ENCODE data around the gene SNX9. TPM values are rescaled to one million over a fixed set of nuclear protein-coding genes. Genes with fewer than 3 reads are reported as not detected.

The SNX9 gene
- total RNA-seq, 1 experiment from 2014 or later = 27.4 TPM

DNA sequence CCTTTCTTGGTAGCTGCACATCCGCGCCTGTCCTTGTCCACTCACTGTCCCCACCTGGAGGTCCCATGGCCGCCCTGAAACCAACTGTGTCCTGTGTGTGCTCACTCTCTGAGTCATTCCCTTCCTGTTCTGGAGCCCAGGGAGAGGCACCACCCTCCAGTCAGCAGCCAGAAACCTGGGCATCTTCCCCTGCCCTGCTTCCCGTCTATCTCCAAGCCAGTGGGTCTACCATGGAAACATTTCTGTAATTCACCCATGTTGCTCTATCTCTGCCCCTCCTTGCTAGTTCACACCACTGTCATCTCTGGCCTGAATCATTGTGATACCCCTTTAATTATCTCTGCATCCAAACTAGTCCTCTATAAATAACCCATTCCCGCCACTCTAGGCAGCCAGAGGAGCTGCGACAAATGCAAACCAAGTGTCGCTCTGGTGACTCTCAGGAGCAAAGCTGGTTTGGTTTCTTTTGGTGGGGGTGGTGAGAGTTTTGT, 129.9 kb downstream of the SNX9 start:
- TF ChIP-seq CTCF (IDR thresholded peaks at IDR 0.05; ENCODE audit: insufficient read depth in 1 of 2, low read depth in 1 of 2, low read length in 1 of 2, severe bottlenecking in 1 of 2, unreplicated experiment in 1 of 2) = no peak
- Histone ChIP-seq H3K4me3 (ENCODE audit: low read depth, low read length) (no peak overlapping the region), H3K9me3 (no peaks in the 10 kb centered on the region), H3K27me3 (replicated peaks; ENCODE audit: control insufficient read depth, insufficient read depth, low read length) (no peaks in the 10 kb centered on the region), H3K4me1 (peaks cover 33% of the 10 kb centered on the region), H3K36me3 (ENCODE audit: control insufficient read depth, insufficient read depth, low read length) (no peaks in the 10 kb centered on the region)
- POLR2A ChIA-PET = interaction anchor here (0.7 kb wide), 1 partner anchor 190 kb away, joined by 3 read pairs; no protein-coding TSS in a partner anchor
- Mint-ChIP-seq H3K4me1 (ENCODE audit: low read depth, unreplicated experiment) (peaks cover 26% of the 10 kb centered on the region), H3K4me3 (ENCODE audit: unreplicated experiment) (peak overlapping the region; percentile 73), H3K27me3 (ENCODE audit: insufficient read depth, unreplicated experiment) (no peaks in the 10 kb centered on the region), H3K27ac (ENCODE audit: unreplicated experiment) (peak overlapping the region; percentile 99), H3K9me3 (ENCODE audit: unreplicated experiment) (peaks cover 11% of the 10 kb centered on the region), H3K36me3 (ENCODE audit: insufficient read depth, unreplicated experiment) (peaks cover 28% of the 10 kb centered on the region)
- no peak for DNase-seq
- CTCF ChIA-PET = interaction anchor here (0.9 to 2.4 kb wide), 2 partner anchors 41 to 119 kb away, joined by 3 to 13 read pairs; no protein-coding TSS in a partner anchor
- intact Hi-C loops (cut with micrococcal nuclease; ENCODE audit: unreplicated experiment) = loop anchor here (10.0 kb wide), 1 partner anchor 628 kb away; the partner anchor contains the start of gene TMEM242
- no TSS peak for BruUV-seq (replicated peaks)

- Mint-ChIP-seq H3K9me3 (ENCODE audit: unreplicated experiment) (peaks cover 18% of the 10 kb centered on the region), H3K4me3 (ENCODE audit: unreplicated experiment) (peak overlapping the region; percentile 73), H3K27ac (ENCODE audit: unreplicated experiment) (peak overlapping the region; percentile 99), H3K27me3 (ENCODE audit: insufficient read depth, unreplicated experiment) (no peaks in the 10 kb centered on the region), H3K4me1 (ENCODE audit: low read depth, unreplicated experiment) (peaks cover 26% of the 10 kb centered on the region), H3K36me3 (ENCODE audit: insufficient read depth, unreplicated experiment) (peaks cover 31% of the 10 kb centered on the region)
- TF ChIP-seq CTCF (IDR thresholded peaks at IDR 0.05; ENCODE audit: insufficient read depth in 1 of 2, low read depth in 1 of 2, low read length in 1 of 2, severe bottlenecking in 1 of 2, unreplicated experiment in 1 of 2) = peak in 1 of 2 experiments; percentile 19
- H3K27me3 ChIP-seq (replicated peaks; ENCODE audit: control insufficient read depth, insufficient read depth, low read length) = no peaks in the 10 kb centered on the region
- intact Hi-C loops (cut with micrococcal nuclease; ENCODE audit: unreplicated experiment) = loop anchor here (1.0 to 10.0 kb wide), 7 partner anchors 28 to 629 kb away; partner anchors contain the start of genes SYNJ2 and TMEM242
- DNase-seq = peak; percentile 59 to 65
- peaks cover 4% of the 10 kb centered on the region; the same call in 1 of the 2 replicates for H3K9me3 ChIP-seq
- POLR2A ChIA-PET = interaction anchor here (0.5 to 1.5 kb wide), 7 partner anchors 10 to 190 kb away, joined by 3 to 8 read pairs (median 3); partner anchors contain the start of gene SYNJ2
- peak overlapping the region; percentile 31 for H3K4me3 ChIP-seq (ENCODE audit: low read depth, low read length)
- no TSS peak for BruUV-seq (replicated peaks)
- H3K36me3 ChIP-seq (ENCODE audit: control insufficient read depth, insufficient read depth, low read length) = no peaks in the 10 kb centered on the region
- peaks cover 33% of the 10 kb centered on the region for H3K4me1 ChIP-seq
- CTCF ChIA-PET = interaction anchor here (0.6 to 2.4 kb wide), 5 partner anchors 28 to 118 kb away, joined by 3 to 13 read pairs (median 4); partner anchors contain the start of gene SYNJ2
Measured at GRCh38 chr6:157953580-157954091, 130.6 kb downstream of the SNX9 start.

- peaks cover 26% of the 10 kb centered on the region for H3K4me1 Mint-ChIP-seq (ENCODE audit: low read depth, unreplicated experiment)
- intact Hi-C loops (cut with micrococcal nuclease; ENCODE audit: unreplicated experiment) = loop anchor here (1.0 to 10.0 kb wide), 7 partner anchors 27 to 630 kb away; partner anchors contain the start of genes SYNJ2 and TMEM242
- Histone ChIP-seq H3K4me3 (ENCODE audit: low read depth, low read length) (peak overlapping the region; percentile 31), H3K4me1 (peaks cover 33% of the 10 kb centered on the region), H3K9me3 (peaks cover 5% of the 10 kb centered on the region), H3K36me3 (ENCODE audit: control insufficient read depth, insufficient read depth, low read length) (no peaks in the 10 kb centered on the region), H3K27me3 (replicated peaks; ENCODE audit: control insufficient read depth, insufficient read depth, low read length) (no peaks in the 10 kb centered on the region)
- BruUV-seq (replicated peaks) = TSS peak; percentile 94
- H3K27me3 Mint-ChIP-seq (ENCODE audit: insufficient read depth, unreplicated experiment) = no peaks in the 10 kb centered on the region
- POLR2A ChIA-PET = interaction anchor here (0.5 to 1.5 kb wide), 8 partner anchors 9 to 189 kb away, joined by 3 to 8 read pairs (median 4); partner anchors contain the start of gene SYNJ2
- peak; percentile 92 to 95 for DNase-seq
- H3K36me3 Mint-ChIP-seq (ENCODE audit: insufficient read depth, unreplicated experiment) = peaks cover 29% of the 10 kb centered on the region
- peaks cover 26% of the 10 kb centered on the region for H3K9me3 Mint-ChIP-seq (ENCODE audit: unreplicated experiment)
- peak overlapping the region; percentile 99 for H3K27ac Mint-ChIP-seq (ENCODE audit: unreplicated experiment)
- TF ChIP-seq CTCF (IDR thresholded peaks at IDR 0.05; ENCODE audit: insufficient read depth in 1 of 2, low read depth in 1 of 2, low read length in 1 of 2, severe bottlenecking in 1 of 2, unreplicated experiment in 1 of 2) = peak; percentile 30 to 48
- H3K4me3 Mint-ChIP-seq (ENCODE audit: unreplicated experiment) = peak overlapping the region; percentile 73
- CTCF ChIA-PET = interaction anchor here (0.7 to 2.4 kb wide), 5 partner anchors 31 to 118 kb away, joined by 3 to 13 read pairs (median 4); no protein-coding TSS in a partner anchor
Measured at GRCh38 chr6:157954150-157955117, 131.4 kb downstream of the SNX9 start.

Data from Caco-2 (cell line).